Stomach smooth muscle (tissue), 2 donors: Measurements from ENCODE around the gene HSD17B2.
"Not testable (repeated sequence)": the region's sequence is repeated elsewhere in the genome, so short reads cannot be mapped to it uniquely, and the experiment has no call there.

Experiments
- H3K27ac ChIP-seq: one replicate; pipeline ENCODE4 v1.7.0; 2013; ENCODE audit warnings: mild to moderate bottlenecking, low read length, inconsistent platforms
- H3K27me3 ChIP-seq, 2 donors: one replicate each; pipeline ENCODE4 v1.7.0; 2013; ENCODE audit warnings: low read length in 2 of 2; ENCODE audit not compliant: insufficient read depth in 2 of 2, control insufficient read depth in 1 of 2
- H3K36me3 ChIP-seq, 2 donors: one replicate each; pipeline ENCODE4 v1.7.0; 2013; ENCODE audit warnings: low read length in 2 of 2; ENCODE audit not compliant: control insufficient read depth in 2 of 2, insufficient read depth in 2 of 2
- H3K4me1 ChIP-seq: one replicate; pipeline ENCODE4 v1.7.0; 2013; ENCODE audit warnings: low read length; ENCODE audit not compliant: control insufficient read depth, insufficient read depth
- H3K4me3 ChIP-seq, 2 donors: one replicate each; pipeline ENCODE4 v1.7.0; 2013; ENCODE audit warnings: low read length in 2 of 2
- H3K9ac ChIP-seq, 2 donors: one replicate each; pipeline ENCODE4 v1.7.0; 2013; ENCODE audit warnings: low read length in 2 of 2, mild to moderate bottlenecking in 1 of 2
- H3K9me3 ChIP-seq, 2 donors: one replicate each; pipeline ENCODE4 v1.7.0; 2013; ENCODE audit warnings: low read length in 2 of 2; ENCODE audit not compliant: control insufficient read depth in 2 of 2
- donor health status: healthy.
- donor health status: Pancreatic carcinoma.

Gene HSD17B2

GRCh38 chr16:82119405-82119804, 84.4 kb downstream of the HSD17B2 start:
- no peaks in the 10 kb centered on the region for H3K27me3 ChIP-seq
- H3K9me3 ChIP-seq = no peaks in the 10 kb centered on the region
- H3K36me3 ChIP-seq = no peaks in the 10 kb centered on the region
- no peaks in the 10 kb centered on the region for H3K4me1 ChIP-seq
- H3K27ac ChIP-seq = no peak overlapping the region
- no peak overlapping the region for H3K4me3 ChIP-seq
- no peak overlapping the region for H3K9ac ChIP-seq

GRCh38 chr16:82124651-82125050, 89.6 kb downstream of the HSD17B2 start:
- Histone ChIP-seq H3K27ac (no peak overlapping the region), H3K9me3 (no peaks in the 10 kb centered on the region), H3K36me3 (no peaks in the 10 kb centered on the region), H3K4me1 (no peaks in the 10 kb centered on the region), H3K27me3 (no peaks in the 10 kb centered on the region), H3K4me3 (no peak overlapping the region), H3K9ac (no peak overlapping the region)

- Histone ChIP-seq H3K27me3 (no peaks in the 10 kb centered on the region), H3K36me3 (no peaks in the 10 kb centered on the region), H3K9me3 (no peaks in the 10 kb centered on the region), H3K9ac (no peak overlapping the region), H3K4me1 (no peaks in the 10 kb centered on the region), H3K27ac (no peak overlapping the region), H3K4me3 (no peak overlapping the region)
Observed at GRCh38 chr16:82129881-82130280, 94.8 kb downstream of the HSD17B2 start.

GRCh38 chr16:82133798-82134197, 98.7 kb downstream of the HSD17B2 start:
- no peaks in the 10 kb centered on the region for H3K27me3 ChIP-seq
- no peak overlapping the region for H3K9ac ChIP-seq
- no peak overlapping the region for H3K4me3 ChIP-seq
- H3K27ac ChIP-seq = no peak overlapping the region
- H3K9me3 ChIP-seq = no peaks in the 10 kb centered on the region
- H3K36me3 ChIP-seq = peaks cover 0 to 2% of the 10 kb centered on the region in 2 donors
- H3K4me1 ChIP-seq = no peaks in the 10 kb centered on the region

DNA sequence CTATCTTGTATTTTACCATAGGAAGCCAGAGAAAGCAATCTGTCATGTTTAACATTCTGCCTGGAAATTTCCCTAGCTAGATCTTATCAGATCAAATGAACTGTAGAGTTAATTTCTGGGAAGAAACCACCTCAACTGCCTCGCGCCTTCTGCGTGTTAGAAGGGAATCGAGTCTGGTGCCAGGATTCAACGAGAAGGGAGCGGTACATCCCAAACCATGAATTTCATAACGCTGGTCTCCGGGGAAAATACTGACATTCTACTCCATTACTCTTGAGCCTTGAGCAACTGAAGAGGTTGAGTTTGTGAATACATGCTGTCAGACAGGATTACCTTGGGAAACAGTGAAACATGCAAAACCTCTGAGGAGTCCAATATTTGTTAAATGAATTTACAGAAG, 99.8 kb downstream of the HSD17B2 start:
- H3K27ac ChIP-seq = no peak overlapping the region
- H3K36me3 ChIP-seq = peaks cover 0 to 2% of the 10 kb centered on the region in 2 donors
- H3K4me1 ChIP-seq = no peaks in the 10 kb centered on the region
- no peaks in the 10 kb centered on the region for H3K9me3 ChIP-seq
- no peaks in the 10 kb centered on the region for H3K27me3 ChIP-seq
- no peak overlapping the region for H3K4me3 ChIP-seq
- no peak overlapping the region for H3K9ac ChIP-seq

GRCh38 chr16:82135844-82136243, 100.8 kb downstream of the HSD17B2 start:
- Histone ChIP-seq H3K4me3 (no peak overlapping the region), H3K27ac (no peak overlapping the region), H3K4me1 (no peaks in the 10 kb centered on the region), H3K9me3 (no peaks in the 10 kb centered on the region), H3K9ac (no peak overlapping the region), H3K36me3 (peaks cover 0 to 2% of the 10 kb centered on the region in 2 donors), H3K27me3 (no peaks in the 10 kb centered on the region)

DNA sequence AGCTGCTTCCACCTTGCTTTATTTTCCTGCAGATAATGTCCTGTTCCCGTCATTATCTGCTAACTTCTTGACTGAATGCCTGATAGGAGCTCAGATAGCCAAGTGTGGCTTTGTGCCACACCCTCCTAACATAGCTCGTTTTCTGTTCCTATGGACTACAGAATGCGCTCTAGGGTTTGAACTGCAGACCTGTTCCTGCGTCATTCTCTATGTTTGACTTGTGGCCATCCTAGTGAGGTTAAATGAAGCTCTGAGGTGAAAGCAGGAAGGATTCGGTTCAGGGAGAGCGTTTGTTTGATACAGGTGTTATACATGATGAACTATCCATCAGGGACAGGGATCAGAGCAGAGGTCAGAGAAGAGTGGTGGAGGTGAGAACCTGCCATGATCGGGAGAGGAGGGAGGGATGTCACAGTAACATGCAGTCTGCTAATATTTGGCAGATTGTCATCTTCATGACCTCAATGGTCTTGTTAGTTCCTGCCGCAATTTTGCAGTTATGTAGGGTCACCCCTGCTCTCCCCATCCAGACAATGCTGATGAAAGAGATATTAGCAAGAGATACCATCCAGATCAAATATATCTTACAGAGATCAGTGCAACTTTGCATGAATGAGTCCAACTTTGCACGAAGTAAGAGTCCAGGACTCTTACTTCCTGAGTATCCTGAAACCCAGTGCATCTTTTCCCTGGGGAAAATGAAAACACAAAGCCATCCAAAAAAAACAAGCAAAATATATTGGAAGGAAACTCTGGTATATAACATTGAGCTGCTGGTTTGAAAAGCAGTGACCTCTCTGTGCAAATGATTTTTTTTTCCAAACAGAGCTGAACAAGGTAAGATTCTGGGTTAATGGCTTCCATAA, 102.1 kb downstream of the HSD17B2 start:
- no peak overlapping the region for H3K27ac ChIP-seq
- no peaks in the 10 kb centered on the region for H3K4me1 ChIP-seq

DNA sequence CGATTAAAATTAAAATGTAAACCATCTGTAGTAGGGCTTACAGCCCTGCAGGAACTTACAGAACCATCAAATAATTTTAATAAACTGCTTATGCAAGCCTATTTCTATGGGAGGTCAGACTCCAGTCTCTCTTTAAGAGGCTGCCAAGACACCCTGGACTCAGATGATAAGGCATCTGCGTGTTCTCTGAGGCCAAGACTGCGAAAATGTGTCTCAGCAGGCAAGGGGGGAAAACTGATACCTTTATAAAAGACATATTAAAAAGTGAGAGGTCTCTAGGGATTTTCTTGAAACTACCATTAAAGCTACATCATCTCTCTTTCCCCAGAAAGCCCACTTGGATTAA, 102.7 kb downstream of the HSD17B2 start:
- Histone ChIP-seq H3K9me3 (no peaks in the 10 kb centered on the region), H3K27me3 (no peaks in the 10 kb centered on the region), H3K4me3 (no peak overlapping the region), H3K4me1 (no peaks in the 10 kb centered on the region), H3K36me3 (peaks cover 0 to 2% of the 10 kb centered on the region in 2 donors), H3K27ac (no peak overlapping the region), H3K9ac (no peak overlapping the region)

More for the DNA sequence above, 102.1 kb downstream of the HSD17B2 start:
- H3K4me3 ChIP-seq = no peak overlapping the region
- peaks cover 0 to 2% of the 10 kb centered on the region in 2 donors for H3K36me3 ChIP-seq
- H3K27me3 ChIP-seq = no peaks in the 10 kb centered on the region
- H3K9me3 ChIP-seq = no peaks in the 10 kb centered on the region
- no peak overlapping the region for H3K9ac ChIP-seq

DNA sequence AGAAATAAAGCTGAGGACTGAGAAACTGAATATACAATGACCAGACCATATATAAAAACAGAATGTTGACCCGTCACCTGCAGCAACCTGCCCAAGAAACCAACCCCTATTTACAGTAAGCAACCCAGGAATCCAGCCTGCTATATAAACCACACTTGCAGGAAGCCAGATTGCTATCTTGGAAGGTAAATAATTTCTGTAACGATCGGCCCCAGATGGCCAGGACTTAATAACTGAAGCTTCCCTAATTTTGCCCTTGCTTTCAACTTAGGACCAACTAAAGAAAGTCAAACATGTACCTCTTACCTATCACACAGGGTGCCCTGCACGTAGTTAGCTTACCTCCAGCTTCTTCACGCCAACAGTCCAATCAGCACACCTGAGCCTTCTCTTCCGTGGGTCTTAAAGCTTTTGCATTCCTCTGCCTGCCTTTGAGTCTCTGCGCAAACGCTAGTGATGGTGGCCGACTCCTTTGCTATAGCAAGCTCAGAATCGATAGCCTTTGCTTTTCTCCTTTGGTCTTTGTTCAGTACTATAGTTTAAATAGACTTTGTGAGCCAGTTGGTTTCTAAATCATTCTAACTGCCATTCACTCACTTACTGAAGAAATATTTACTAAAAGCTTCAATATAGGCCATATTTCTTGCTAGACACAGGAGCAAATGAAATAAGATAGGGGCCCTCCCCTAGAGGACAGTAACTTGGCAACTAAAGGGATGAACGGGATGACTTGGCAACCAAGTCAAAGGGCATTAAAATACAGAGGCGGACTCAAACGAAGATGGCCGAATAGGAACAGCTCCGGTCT, 103.6 kb downstream of the HSD17B2 start:
- no peaks in the 10 kb centered on the region for H3K4me1 ChIP-seq
- H3K36me3 ChIP-seq = peaks cover 0 to 2% of the 10 kb centered on the region in 2 donors
- H3K9me3 ChIP-seq = no peaks in the 10 kb centered on the region
- H3K27me3 ChIP-seq = no peaks in the 10 kb centered on the region
- H3K4me3 ChIP-seq = no peak overlapping the region
- no peak overlapping the region for H3K27ac ChIP-seq
- no peak overlapping the region for H3K9ac ChIP-seq

DNA sequence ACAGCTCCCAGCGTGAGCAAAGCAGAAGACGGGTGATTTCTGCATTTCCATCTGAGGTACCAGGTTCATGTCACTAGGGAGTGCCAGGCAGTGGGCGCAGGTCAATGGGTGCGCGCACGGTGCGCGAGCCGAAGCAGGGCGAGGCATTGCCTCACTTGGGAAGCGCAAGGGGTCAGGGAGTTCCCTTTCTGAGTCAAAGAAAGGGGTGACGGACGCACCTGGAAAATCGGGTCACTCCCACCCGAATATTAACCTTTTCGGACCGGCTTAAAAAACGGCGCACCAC, 104.2 kb downstream of the HSD17B2 start:
- H3K9ac ChIP-seq, H3K27ac ChIP-seq, H3K27me3 ChIP-seq, H3K36me3 ChIP-seq, H3K4me1 ChIP-seq, H3K9me3 ChIP-seq, H3K4me3 ChIP-seq: not testable (repeated sequence)

DNA sequence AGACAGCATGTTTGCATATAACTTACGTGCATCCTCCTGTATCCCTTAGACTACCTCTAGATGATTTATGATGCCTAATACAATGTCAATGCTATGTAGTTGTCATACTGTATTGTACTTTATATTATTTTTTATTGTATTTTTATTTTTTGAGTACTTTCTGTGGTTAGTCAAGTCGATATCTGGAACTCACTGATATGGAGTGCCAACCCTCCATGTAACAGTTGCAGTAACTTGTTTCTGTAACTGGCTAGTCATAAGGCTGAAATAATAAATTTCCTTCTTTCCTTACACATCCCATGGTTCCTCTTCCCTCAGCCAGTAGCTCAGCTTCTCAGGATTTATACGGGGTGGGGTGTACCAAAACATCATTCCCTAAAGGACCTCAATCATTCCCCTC, 111.5 kb downstream of the HSD17B2 start:
- no peak overlapping the region for H3K27ac ChIP-seq
- no peak overlapping the region for H3K9ac ChIP-seq
- H3K4me1 ChIP-seq = no peaks in the 10 kb centered on the region
- no peaks in the 10 kb centered on the region for H3K27me3 ChIP-seq
- H3K9me3 ChIP-seq = no peaks in the 10 kb centered on the region
- H3K4me3 ChIP-seq = no peak overlapping the region
- H3K36me3 ChIP-seq = peaks cover 7 to 19% of the 10 kb centered on the region in 2 donors
